ENCODE measurements around the gene PPP2R5E.
A peak's percentile ranks its signal among the peaks of the same experiment; 100 is the strongest.
"Not testable (repeated sequence)": the region's sequence is repeated elsewhere in the genome, so short reads cannot be mapped to it uniquely, and the experiment has no call there.

PPP2R5E gene

GRCh38 chr14:63522511-63522910 lies 20.7 kb downstream of the PPP2R5E start:
- not testable (repeated sequence) for DNase-seq (ENCODE audit: low read depth)

- peak; percentile 47 for DNase-seq (ENCODE audit: low read depth)
Measured at GRCh38 chr14:63517354-63517753, 25.8 kb downstream of the PPP2R5E start.

- no peak for DNase-seq (ENCODE audit: low read depth)
Measured at GRCh38 chr14:63515240-63515639, 27.9 kb downstream of the PPP2R5E start.

- no peak for DNase-seq (ENCODE audit: low read depth)
Measured at GRCh38 chr14:63513756-63514155, 29.4 kb downstream of the PPP2R5E start.

GRCh38 chr14:63512861-63513260 lies 30.3 kb downstream of the PPP2R5E start:
- DNase-seq (ENCODE audit: low read depth) = no peak

GRCh38 chr14:63510538-63510937 lies 32.6 kb downstream of the PPP2R5E start:
- DNase-seq (ENCODE audit: low read depth) = peak; percentile 66

- DNase-seq (ENCODE audit: low read depth) = no peak
Measured at GRCh38 chr14:63508033-63508432, 35.1 kb downstream of the PPP2R5E start.

- DNase-seq (ENCODE audit: low read depth) = peak; percentile 41
Measured at GRCh38 chr14:63504648-63505047, 38.5 kb downstream of the PPP2R5E start.

GRCh38 chr14:63501429-63501828 lies 41.7 kb downstream of the PPP2R5E start:
- DNase-seq (ENCODE audit: low read depth) = no peak

- DNase-seq (ENCODE audit: low read depth) = peak; percentile 61
Measured at GRCh38 chr14:63499701-63500250, 43.4 kb downstream of the PPP2R5E start.

- no peak for DNase-seq (ENCODE audit: low read depth)
Measured at GRCh38 chr14:63496837-63497400, 46.3 kb downstream of the PPP2R5E start.

GRCh38 chr14:63493246-63493645 lies 49.9 kb downstream of the PPP2R5E start:
- DNase-seq (ENCODE audit: low read depth) = no peak

- peak; percentile 60 for DNase-seq (ENCODE audit: low read depth)
Measured at GRCh38 chr14:63492391-63492790, 50.8 kb downstream of the PPP2R5E start.

- DNase-seq (ENCODE audit: low read depth) = no peak
Measured at GRCh38 chr14:63487724-63488123, 55.5 kb downstream of the PPP2R5E start.

- DNase-seq (ENCODE audit: low read depth) = no peak
Measured at GRCh38 chr14:63486738-63487137, 56.4 kb downstream of the PPP2R5E start.

- no peak for DNase-seq (ENCODE audit: low read depth)
Measured at GRCh38 chr14:63483315-63483714, 59.9 kb downstream of the PPP2R5E start.

GRCh38 chr14:63480599-63480998 lies 62.6 kb downstream of the PPP2R5E start:
- DNase-seq (ENCODE audit: low read depth) = no peak

- no peak for DNase-seq (ENCODE audit: low read depth)
Measured at GRCh38 chr14:63478437-63478852, 64.7 kb downstream of the PPP2R5E start.

- DNase-seq (ENCODE audit: low read depth) = no peak
Measured at GRCh38 chr14:63478010-63478409, 65.2 kb downstream of the PPP2R5E start.

GRCh38 chr14:63477556-63477955 lies 65.6 kb downstream of the PPP2R5E start:
- DNase-seq (ENCODE audit: low read depth) = no peak

- no peak for DNase-seq (ENCODE audit: low read depth)
Measured at GRCh38 chr14:63475761-63476160, 67.4 kb downstream of the PPP2R5E start.

- DNase-seq (ENCODE audit: low read depth) = no peak
Measured at GRCh38 chr14:63474844-63475243, 68.3 kb downstream of the PPP2R5E start.

- no peak for DNase-seq (ENCODE audit: low read depth)
Measured at GRCh38 chr14:63474111-63474510, 69.1 kb downstream of the PPP2R5E start.

Data from iris pigment epithelial cell (primary cell).